GM19438 (cell line): Measurements from ENCODE around the gene NHS.

Experiments
- ATAC-seq: cut with Tn5 transposase; IDR thresholded peaks from one replicate; pipeline ENCODE4 v1.9.1; 2021; ENCODE audit warnings: low read depth; ENCODE audit not compliant: unreplicated experiment

Gene NHS

GRCh38 chrX:17403972-17404371 is 29.0 kb downstream of the NHS start:
- no peak for ATAC-seq

DNA sequence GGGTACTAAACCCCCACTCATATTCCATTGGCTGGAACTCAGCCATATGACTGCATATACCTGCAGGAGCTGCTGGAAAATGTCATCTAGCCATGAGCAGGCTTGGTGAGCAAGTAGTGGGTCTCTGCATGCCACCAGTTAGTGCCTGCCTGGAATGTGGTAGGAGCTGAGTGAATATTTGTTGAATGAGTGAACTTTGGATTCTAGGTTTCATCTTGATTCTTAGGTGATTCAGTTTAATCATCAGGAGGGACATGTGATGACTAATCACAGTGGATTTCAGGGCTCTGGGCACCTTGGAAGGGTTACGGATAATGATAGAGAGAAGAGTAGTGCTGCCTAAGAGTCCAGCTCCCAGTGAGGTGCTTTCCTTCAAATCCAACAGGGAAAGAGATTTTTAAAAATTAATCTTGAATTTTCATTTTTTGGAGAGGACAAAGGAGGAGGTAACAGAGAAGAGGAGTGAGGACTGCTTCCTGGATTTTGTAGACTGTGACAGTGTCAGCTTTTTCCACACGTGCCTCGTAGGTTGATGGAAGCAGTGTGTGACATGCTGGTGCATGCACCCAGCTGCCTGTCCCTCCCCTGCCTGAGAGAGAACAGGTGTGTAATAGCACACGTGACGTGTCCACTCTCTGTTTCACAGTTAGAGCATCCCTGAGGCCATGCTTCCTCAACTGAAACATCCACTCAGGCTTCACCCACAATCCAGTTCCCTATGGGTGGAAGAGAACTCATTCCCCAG is 30.4 kb downstream of the NHS start:
- no peak for ATAC-seq

GRCh38 chrX:17409566-17410290 is 34.7 kb downstream of the NHS start:
- no peak for ATAC-seq

GRCh38 chrX:17410651-17411050 is 35.7 kb downstream of the NHS start:
- no peak for ATAC-seq

- no peak for ATAC-seq
Observed at GRCh38 chrX:17411205-17411604, 36.2 kb downstream of the NHS start.

DNA sequence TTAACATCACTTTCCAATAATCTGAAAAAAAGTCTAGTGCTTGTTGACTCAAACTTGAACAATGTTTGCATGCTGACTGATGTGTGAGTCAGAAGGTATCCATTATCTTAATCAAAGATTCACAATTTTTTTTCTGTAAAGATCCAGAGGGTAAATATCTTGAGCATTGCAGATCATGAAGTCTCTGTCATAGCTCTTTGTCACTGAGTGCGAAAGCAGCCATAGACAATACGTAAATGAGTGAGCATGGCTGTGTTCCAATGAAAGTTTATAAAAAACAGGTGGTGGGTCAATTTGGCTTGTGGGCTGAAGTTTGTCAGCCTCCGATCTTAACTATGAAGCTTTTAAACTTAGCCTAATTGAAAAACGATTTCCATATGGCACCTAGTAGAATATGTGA is 37.7 kb downstream of the NHS start:
- no peak for ATAC-seq

DNA sequence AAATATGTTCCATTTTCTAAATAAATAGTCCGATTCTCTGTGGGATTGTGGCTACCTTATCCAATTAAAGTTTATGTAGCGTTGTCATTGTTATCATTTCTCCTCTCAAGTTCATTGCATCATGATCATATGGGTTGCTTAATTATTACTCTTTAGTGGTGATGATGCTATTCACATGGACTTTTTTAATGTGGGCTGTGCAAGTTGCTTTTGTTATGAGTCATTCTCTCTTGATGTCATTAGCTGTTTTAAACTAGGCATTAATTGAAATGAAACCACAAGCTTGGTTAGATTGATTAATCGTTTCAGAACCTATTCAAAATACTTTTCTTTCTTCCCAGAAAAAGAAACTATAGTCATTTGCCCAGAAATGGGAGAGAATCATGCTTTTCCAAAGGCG is 38.2 kb downstream of the NHS start:
- ATAC-seq = no peak

DNA sequence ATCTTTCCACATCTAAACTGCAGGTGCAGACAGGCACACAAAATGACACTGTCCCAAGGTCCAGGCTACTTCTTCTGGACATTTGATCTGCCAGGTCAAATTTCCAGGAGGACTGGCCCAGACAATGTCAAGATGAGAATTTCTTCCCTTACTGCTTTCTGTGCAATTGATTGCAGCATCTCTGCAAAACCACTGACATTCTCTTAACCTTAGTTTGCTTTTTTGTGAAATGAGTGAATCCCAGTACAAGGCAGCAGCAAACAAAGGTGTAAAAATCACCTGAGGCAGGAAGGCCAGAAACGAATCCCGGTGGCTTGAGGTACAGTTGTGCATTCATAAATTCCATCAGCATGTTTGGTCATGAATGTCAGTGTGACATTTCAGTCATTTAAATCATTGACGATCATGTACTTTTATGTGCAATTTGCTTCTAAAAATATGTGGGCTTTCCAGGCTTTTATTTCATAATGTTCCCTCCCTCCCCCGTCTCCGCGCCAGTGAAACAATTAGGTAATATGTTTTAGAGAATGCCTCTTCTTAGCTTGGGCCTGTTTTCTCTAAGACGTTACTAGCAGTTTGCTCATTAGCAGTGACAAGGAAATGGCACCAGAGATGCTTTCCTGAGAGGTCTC is 39.1 kb downstream of the NHS start:
- no peak for ATAC-seq

DNA sequence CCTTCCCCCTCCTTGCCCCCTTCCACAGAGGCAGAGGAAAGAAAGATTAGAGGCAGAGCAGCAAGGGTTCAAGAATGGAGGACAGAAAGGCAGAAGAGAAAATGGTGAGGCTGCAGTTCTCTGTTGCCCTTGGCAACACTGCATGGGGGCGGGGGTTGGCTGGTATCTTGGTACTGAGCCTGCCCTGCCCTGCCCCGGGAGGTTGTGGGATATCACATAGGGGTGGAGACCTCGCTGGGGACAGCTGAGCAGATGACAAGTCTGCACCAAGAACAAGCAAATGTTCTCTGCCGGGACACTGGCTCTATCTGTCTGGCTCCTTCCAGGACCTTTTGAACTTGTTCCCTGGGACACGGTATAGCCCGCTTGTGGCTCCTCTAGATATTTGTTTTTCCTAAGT is 39.8 kb downstream of the NHS start:
- no peak for ATAC-seq

DNA sequence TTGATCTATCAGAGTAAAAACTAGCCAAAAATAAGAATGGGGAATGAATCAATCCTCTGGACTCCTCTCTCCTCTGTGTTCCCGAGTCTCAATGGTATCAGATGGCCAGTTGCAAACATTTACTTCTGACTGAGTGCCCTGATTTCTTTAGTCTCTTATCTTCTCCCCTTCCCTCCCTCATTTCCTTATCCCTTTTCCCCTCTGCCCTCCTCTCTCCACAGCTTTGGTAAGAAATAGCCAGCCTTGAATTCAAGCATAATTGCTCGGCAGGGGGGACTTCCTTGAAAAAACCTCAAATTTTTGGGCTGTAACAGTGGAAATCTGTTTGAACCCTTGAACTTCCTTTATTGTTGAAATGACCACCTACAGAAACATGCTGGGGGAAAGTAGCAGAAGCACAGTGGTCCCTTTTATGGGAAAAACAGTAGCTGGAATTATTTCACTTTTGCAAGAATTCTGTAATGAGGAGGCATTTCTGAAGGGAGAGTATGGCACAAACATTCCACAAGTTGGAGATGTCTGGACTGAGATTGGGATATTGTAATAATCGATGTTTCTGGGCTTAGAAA is 40.3 kb downstream of the NHS start:
- ATAC-seq = no peak

DNA sequence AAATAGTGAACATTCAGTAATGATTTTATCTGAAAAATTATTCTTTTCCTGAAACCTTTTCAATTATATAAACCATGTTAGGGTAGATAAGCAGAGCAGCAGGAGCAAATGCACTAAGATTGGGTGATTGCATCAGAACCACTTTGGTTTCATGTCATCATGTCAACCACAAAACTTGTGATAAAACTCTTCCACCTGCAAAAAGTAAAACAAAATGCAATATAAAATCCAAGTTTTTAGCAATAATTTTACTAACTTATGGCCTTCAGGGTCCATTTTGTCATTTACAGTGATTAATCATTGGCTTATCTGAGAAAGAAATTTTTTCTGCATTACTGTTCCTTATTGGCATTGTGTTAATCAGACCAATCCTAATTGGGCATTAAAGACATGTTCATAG is 42.4 kb downstream of the NHS start:
- no peak for ATAC-seq

GRCh38 chrX:17425136-17425535 is 50.1 kb downstream of the NHS start:
- no peak for ATAC-seq

- ATAC-seq = no peak
Observed at GRCh38 chrX:17425551-17425950, 50.6 kb downstream of the NHS start.

DNA sequence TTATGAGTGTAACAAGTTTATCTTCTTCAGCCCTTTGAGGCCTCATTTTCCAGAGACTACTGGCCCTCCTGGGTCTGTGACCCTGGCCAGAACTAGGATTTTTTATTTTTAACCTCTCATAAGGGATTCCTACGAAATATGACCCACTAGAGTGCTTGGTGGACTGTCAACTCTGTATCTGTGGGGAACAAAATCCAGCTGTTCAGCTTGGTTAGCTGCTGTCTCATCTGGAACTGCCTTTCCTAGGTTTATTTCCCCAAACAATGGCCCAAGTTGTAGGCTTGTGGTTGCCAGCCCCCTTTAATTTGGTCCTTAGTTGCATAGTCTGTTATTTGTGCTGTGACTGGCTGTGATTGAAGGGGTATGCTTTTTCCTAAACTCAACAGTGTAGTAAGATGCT is 56.2 kb downstream of the NHS start:
- no peak for ATAC-seq

DNA sequence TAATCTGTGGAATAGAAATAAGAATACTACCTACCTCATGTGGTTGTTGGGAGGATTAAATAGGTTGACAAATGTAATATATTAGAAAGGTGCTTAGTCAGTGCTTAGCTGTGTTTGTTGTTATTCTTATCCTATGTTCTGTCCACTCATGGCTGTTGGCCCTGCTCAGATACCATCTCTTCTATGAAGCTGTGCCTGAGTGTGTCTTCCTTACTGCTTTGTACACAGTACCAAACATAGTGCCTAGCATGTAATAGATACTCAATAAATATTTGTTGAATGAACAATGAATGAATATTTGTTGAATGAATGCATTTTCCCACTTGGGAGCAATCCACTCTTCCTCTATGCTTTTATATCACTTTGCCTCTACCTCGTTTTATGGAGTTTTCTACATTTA is 57.2 kb downstream of the NHS start:
- ATAC-seq = no peak

- no peak for ATAC-seq
Observed at GRCh38 chrX:17433965-17434364, 59.0 kb downstream of the NHS start.

DNA sequence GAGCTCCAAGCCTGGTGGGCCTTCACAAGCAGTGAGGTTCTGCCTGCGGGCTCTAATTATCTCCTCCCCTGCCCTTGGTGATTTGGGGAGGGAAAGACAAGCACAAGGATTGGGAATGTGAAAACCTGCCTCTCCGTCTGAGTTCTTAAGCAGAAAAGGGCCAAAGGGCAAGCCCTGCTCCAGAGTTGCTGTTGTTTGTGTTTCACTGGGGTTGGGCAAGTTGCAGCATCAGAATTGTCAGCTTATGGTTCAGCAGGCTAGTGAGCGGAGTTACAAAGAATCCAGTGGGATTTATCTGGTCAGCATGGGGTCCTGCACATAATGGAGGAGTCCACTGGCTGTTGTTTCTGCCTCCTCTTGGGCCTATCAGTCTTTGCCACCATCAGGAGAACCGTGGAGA is 60.5 kb downstream of the NHS start:
- ATAC-seq = no peak

DNA sequence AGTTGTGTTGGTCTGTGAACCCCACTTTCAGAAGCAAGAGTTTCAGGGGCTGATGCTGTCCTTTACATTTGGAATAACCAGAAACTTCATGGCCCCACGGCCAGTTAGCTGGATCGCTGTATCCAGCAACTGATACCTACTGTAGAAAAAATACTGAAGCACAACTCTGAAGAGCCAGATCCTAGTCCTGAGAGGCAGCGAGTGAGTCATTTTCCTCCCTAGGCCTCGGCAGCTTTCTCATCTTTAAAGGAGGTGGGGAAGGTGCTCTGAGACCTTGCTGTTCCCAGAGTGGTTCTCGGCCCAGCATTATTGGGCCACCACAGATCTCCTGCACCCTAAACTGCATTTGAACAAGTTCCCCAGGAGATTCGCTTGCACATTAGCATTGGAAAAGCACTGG is 63.2 kb downstream of the NHS start:
- ATAC-seq = no peak

DNA sequence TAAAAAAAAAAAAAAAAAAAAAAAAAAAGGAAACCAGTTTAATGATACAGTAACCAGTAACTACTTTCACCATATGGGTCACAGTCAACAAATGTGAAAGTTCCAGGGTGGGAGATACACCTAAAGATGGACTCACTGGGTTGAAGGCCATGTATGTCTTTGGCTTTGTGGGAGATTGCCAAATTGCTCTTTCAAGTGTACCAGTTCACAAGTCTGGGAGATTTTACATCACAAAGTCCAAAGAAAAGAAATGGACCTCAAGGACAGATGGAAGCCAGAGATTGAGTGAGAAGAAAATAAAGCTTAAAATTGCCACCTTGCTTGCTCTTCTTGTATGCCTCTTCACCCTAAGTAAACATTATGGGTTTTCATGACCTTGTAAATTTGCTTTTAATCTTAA is 65.3 kb downstream of the NHS start:
- no peak for ATAC-seq

GRCh38 chrX:17440836-17441235 is 65.8 kb downstream of the NHS start:
- ATAC-seq = no peak

GRCh38 chrX:17441965-17442364 is 67.0 kb downstream of the NHS start:
- no peak for ATAC-seq

DNA sequence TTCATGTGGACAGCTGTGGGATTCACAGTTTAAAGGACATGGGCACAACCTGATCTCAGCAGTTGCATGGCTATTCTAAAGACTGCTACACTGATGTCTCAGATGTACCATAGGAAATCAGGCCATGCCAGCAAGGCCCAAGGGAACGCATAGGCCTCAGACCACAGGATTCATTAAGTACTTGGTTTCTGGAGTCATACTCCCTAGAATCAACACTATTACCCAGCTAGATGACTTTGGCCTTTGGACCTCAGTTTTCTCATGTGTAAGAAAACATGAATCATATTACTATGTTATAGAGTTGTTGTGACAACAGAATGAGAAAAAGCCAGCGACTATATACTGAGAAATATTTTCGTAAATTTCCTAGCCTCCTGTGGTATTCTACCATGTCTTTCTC is 67.9 kb downstream of the NHS start:
- ATAC-seq = no peak
